Measurements from ENCODE around the gene SESN2. TPM values are rescaled to one million over a fixed set of nuclear protein-coding genes. Genes with fewer than 3 reads are reported as not detected.

SESN2 gene
- total and polyA plus RNA-seq, 7 donors = 8.1 to 34.9 (median 12.4) TPM

GRCh38 chr1:28248273-28249012 is 10.9 kb upstream of the SESN2 start:
- H3K36me3 ChIP-seq (ENCODE audit: insufficient read depth in 1 of 2, low read depth in 1 of 2) = no peaks in the 10 kb centered on the region
- 1 to 3% (median 1%) methylated on average over 12 of the region's 12 CpGs for WGBS, 3 donors
- H3K27ac ChIP-seq = peak overlapping the region; percentile 88
- peak; percentile 96 for TF ChIP-seq CTCF (IDR thresholded peaks at IDR 0.05)
- no peaks in the 10 kb centered on the region for H3K9me3 ChIP-seq
- peaks cover 36% of the 10 kb centered on the region for H3K4me1 ChIP-seq
- ATAC-seq = peak; percentile 38 to 69 (median 56)
- no peaks in the 10 kb centered on the region for H3K27me3 ChIP-seq (ENCODE audit: insufficient read depth in 3 of 3, low read length in 2 of 3)
- peak; percentile 80 to 85 for DNase-seq
- H3K4me3 ChIP-seq = peak overlapping the region; percentile 70
- intact Hi-C loops (cut with DNase I) = loop anchor here (5.0 kb wide), 3 partner anchors 79 to 259 kb away; partner anchors contain the start of genes MED18 (in 1 of the 2) and RCC1 (in 1 of the 2)

GRCh38 chr1:28249013-28249865 is 10.1 kb upstream of the SESN2 start:
- DNase-seq (peak; percentile 71 to 90), ATAC-seq (peak; percentile 70 to 73 (median 72))
- Histone ChIP-seq H3K36me3 (ENCODE audit: insufficient read depth in 1 of 2, low read depth in 1 of 2) (no peaks in the 10 kb centered on the region), H3K27ac (peak overlapping the region; percentile 88), H3K4me1 (peaks cover 31% of the 10 kb centered on the region), H3K4me3 (peak overlapping the region; percentile 70), H3K9me3 (no peaks in the 10 kb centered on the region), H3K27me3 (ENCODE audit: insufficient read depth in 3 of 3, low read length in 2 of 3) (no peaks in the 10 kb centered on the region)
- intact Hi-C loops (cut with DNase I) = loop anchor here (5.0 kb wide), 3 partner anchors 78 to 258 kb away; partner anchors contain the start of genes MED18 (in 1 of the 2) and RCC1 (in 1 of the 2)
- no peak for TF ChIP-seq CTCF (IDR thresholded peaks at IDR 0.05)
- WGBS, 3 donors = 10 to 11% (median 11%) methylated on average over 3 of the region's 3 CpGs

GRCh38 chr1:28249866-28250295 is 9.4 kb upstream of the SESN2 start:
- no peak for TF ChIP-seq CTCF (IDR thresholded peaks at IDR 0.05)
- WGBS, 3 donors = 36 to 48% (median 36%) methylated on average over 4 of the region's 4 CpGs
- H3K4me1 ChIP-seq = peaks cover 31% of the 10 kb centered on the region
- ATAC-seq = no peak
- H3K27me3 ChIP-seq (ENCODE audit: insufficient read depth in 3 of 3, low read length in 2 of 3) = no peaks in the 10 kb centered on the region
- H3K4me3 ChIP-seq = no peak overlapping the region
- no peaks in the 10 kb centered on the region for H3K9me3 ChIP-seq
- H3K27ac ChIP-seq = peak overlapping the region; percentile 88
- H3K36me3 ChIP-seq (ENCODE audit: insufficient read depth in 1 of 2, low read depth in 1 of 2) = no peaks in the 10 kb centered on the region
- no peak for DNase-seq
- intact Hi-C loops (cut with DNase I) = loop anchor here (5.0 kb wide), 3 partner anchors 77 to 257 kb away; partner anchors contain the start of genes MED18 (in 1 of the 2) and RCC1 (in 1 of the 2)

- H3K4me1 ChIP-seq = peaks cover 14% of the 10 kb centered on the region
- ATAC-seq (no peak), DNase-seq (no peak)
- intact Hi-C loops (cut with DNase I) = no loop called here
- H3K27ac ChIP-seq = no peak overlapping the region
- no peak overlapping the region for H3K4me3 ChIP-seq
- no peak for TF ChIP-seq CTCF (IDR thresholded peaks at IDR 0.05)
- no peaks in the 10 kb centered on the region for H3K9me3 ChIP-seq
- no peaks in the 10 kb centered on the region for H3K36me3 ChIP-seq (ENCODE audit: insufficient read depth in 1 of 2, low read depth in 1 of 2)
- no peaks in the 10 kb centered on the region for H3K27me3 ChIP-seq (ENCODE audit: insufficient read depth in 3 of 3, low read length in 2 of 3)
- WGBS, 3 donors = 81 to 86% (median 83%) methylated on average over 6 of the region's 6 CpGs
Observed at GRCh38 chr1:28256197-28256827, 3.0 kb upstream of the SESN2 start.
